HG03460 (cell line): ENCODE results near the gene WNT7B.

Source experiments
- ATAC-seq: cut with Tn5 transposase; IDR thresholded peaks from one replicate; pipeline ENCODE4 v1.9.1; 2021; ENCODE audit not compliant: unreplicated experiment

The WNT7B gene

GRCh38 chr22:45891996-45892621 lies 84.9 kb downstream of the WNT7B start:
- no peak for ATAC-seq

- no peak for ATAC-seq
Observed at GRCh38 chr22:45891471-45891995, 85.4 kb downstream of the WNT7B start.

- ATAC-seq = no peak
Observed at GRCh38 chr22:45891021-45891421, 85.9 kb downstream of the WNT7B start.

GRCh38 chr22:45890351-45890635 lies 86.7 kb downstream of the WNT7B start:
- ATAC-seq = no peak

GRCh38 chr22:45889539-45890350 lies 87.2 kb downstream of the WNT7B start:
- ATAC-seq = no peak

- ATAC-seq = no peak
Observed at GRCh38 chr22:45889093-45889538, 87.8 kb downstream of the WNT7B start.

GRCh38 chr22:45888221-45889092 lies 88.5 kb downstream of the WNT7B start:
- no peak for ATAC-seq

- no peak for ATAC-seq
Observed at GRCh38 chr22:45887202-45888131, 89.5 kb downstream of the WNT7B start.

- ATAC-seq = no peak
Observed at GRCh38 chr22:45886540-45886939, 90.4 kb downstream of the WNT7B start.

GRCh38 chr22:45885941-45886395 lies 91.0 kb downstream of the WNT7B start:
- ATAC-seq = no peak

GRCh38 chr22:45885171-45885840 lies 91.7 kb downstream of the WNT7B start:
- no peak for ATAC-seq

- ATAC-seq = no peak
Observed at GRCh38 chr22:45884201-45885062, 92.5 kb downstream of the WNT7B start.

- ATAC-seq = no peak
Observed at GRCh38 chr22:45883811-45884170, 93.2 kb downstream of the WNT7B start.

GRCh38 chr22:45882881-45883810 lies 93.8 kb downstream of the WNT7B start:
- ATAC-seq = no peak

- ATAC-seq = no peak
Observed at GRCh38 chr22:45881524-45881875, 95.5 kb downstream of the WNT7B start.

- ATAC-seq = no peak
Observed at GRCh38 chr22:45880716-45881523, 96.0 kb downstream of the WNT7B start.

GRCh38 chr22:45880091-45880715 lies 96.8 kb downstream of the WNT7B start:
- ATAC-seq = no peak
